Adrenal gland (tissue), 5 donors: ENCODE data around the gene KIF1C.

Source experiments
- CTCF ChIP-seq, 6 experiments: fragments of 450-650 bp in 4 of 6; fragments of 200-600 bp in 2 of 6; sonication (generic) in 1 of 6; IDR thresholded peaks; 1 replicate in 5 of 6; 2 replicates in 1 of 6; pipeline versions ENCODE4 v1.5.1 to v1.8.0; 2016 to 2021; ENCODE audit warnings: antibody characterized with exemption in 6 of 6, mild to moderate bottlenecking in 2 of 6, moderate library complexity in 1 of 6
- POLR2A ChIP-seq, 2 donors: fragments of 450-650 bp; IDR thresholded peaks; one replicate each; pipeline ENCODE4 v1.6.1; 2017; ENCODE audit warnings: antibody characterized with exemption in 2 of 2, mild to moderate bottlenecking in 2 of 2, moderate library complexity in 1 of 2
- donor health status: DM: no; HTN: no; CAD: no.

- TF ChIP-seq CTCF (IDR thresholded peaks at IDR 0.05) (no peak), POLR2A (IDR thresholded peaks at IDR 0.05) (no peak)
These were observed 36.3 kb downstream of the KIF1C start for GRCh38 chr17:5034063-5034462.
